GM18951 (cell line): Measurements from ENCODE around the gene VPS13D.

ENCODE experiments used
- POLR2A ChIP-seq: IDR thresholded peaks from 4 replicates; pipeline ENCODE4 v1.6.1; 2011; ENCODE audit warnings: mild to moderate bottlenecking; ENCODE audit not compliant: insufficient read length, insufficient read depth; ENCODE audit errors: extremely low read depth
- in situ Hi-C: fragments of 300-500 bp; cut with MboI; formaldehyde crosslinking; loops from one replicate; pipeline ENCODE4 v1.12.0; 2022; ENCODE audit warnings: low sequenced_read_pairs, mixed read lengths, inconsistent platforms; ENCODE audit not compliant: unreplicated experiment

Gene VPS13D

GRCh38 chr1:12430525-12430924 is 200.7 kb downstream of the VPS13D start:
- in situ Hi-C loops: no loop called here
- TF ChIP-seq POLR2A: no peak

GRCh38 chr1:12432897-12433296 is 203.1 kb downstream of the VPS13D start:
- no peak for TF ChIP-seq POLR2A
- in situ Hi-C loops: no loop called here

- no peak for TF ChIP-seq POLR2A
- in situ Hi-C loops: no loop called here
These were observed 203.7 kb downstream of the VPS13D start for GRCh38 chr1:12433323-12434053.

GRCh38 chr1:12434174-12434573 is 204.3 kb downstream of the VPS13D start:
- no peak for TF ChIP-seq POLR2A
- in situ Hi-C loops: no loop called here

GRCh38 chr1:12434686-12435085 is 204.9 kb downstream of the VPS13D start:
- in situ Hi-C loops: no loop called here

DNA sequence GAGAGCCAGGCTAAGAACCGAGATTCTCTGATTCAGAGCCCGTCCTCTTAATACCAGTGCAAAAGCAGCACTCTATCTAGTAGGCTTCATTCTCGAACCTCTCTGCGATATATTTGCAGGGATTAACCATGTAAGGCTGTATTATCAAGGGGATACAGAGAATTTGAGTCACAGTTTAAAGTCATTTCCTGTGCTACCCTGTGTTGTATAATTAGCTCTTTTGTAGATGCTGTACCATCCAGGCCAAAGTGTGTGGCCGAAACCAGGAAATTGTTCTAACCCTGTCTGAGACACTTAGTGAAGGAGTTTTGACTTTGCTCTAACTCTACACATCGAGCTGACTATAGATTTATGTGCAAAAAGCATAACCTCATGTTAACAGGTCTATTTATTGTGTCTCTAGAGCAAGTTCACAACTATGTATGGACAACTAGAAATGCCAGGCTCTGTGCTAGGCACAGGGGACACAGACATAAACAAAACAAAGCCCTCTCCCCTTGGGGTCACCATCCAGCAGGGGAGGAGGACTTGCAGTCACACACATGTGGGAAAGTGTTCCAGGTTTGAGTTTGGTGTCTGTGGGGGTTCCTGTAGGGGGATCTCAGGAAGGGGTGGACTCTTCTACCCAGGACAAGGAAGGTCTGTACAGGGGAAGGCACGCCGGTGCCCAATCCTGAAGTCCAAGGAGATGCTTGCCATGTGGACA is 206.0 kb downstream of the VPS13D start:
- in situ Hi-C loops: no loop called here
- no peak for TF ChIP-seq POLR2A

More at GRCh38 chr1:12434686-12435085, 204.9 kb downstream of the VPS13D start:
- no peak for TF ChIP-seq POLR2A

DNA sequence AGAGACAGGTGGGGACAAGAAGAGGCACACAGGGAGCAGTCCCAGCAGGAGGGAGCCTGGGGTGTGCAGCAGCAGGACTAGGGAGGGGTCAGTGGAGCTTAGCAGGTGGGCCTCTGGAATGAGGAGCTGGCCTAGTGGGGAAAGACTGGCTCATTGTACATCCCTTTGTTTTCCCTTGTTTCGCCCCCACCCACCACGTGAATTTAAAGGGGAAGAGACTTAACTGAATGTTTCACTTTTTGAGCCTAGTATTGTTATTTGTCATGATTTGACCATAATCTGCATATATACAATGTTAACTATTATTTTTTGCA is 206.5 kb downstream of the VPS13D start:
- TF ChIP-seq POLR2A: no peak
- in situ Hi-C loops: no loop called here

DNA sequence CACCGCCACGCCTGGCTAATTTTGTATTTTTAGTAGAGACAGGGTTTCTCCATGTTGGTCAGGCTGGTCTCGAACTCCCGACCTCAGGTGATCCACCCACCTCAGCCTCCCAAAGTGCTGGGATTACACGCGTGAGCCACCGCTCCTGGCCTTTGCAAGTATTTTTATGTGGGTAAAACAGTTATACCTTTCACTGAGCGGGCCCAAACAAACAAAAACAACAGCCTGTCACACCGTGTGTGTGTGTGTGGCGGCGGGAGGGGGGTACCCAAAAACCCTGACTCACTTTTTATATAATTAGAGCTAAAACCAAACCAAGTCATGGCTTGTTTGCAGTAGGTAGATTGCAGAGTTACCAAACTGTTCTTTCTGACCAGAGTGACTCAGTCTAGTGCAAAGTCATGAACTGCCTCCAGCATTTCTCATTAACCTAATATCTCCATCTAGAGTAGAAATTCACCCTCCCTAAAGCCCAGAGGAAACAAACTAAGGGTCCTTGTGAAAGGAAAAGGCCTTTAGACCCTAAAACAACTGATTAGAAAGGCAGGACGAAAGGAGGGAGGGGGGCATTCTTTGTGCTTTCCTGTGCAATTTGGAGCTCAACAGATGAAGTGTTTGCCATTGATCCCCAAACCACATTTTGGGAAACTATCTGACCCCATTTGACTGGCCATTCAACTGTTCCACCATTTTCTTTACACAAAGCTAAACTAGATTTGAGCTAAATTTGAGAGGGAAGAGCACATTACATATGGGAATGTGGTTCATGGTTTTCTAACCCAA is 207.2 kb downstream of the VPS13D start:
- TF ChIP-seq POLR2A: no peak
- in situ Hi-C loops: no loop called here

DNA sequence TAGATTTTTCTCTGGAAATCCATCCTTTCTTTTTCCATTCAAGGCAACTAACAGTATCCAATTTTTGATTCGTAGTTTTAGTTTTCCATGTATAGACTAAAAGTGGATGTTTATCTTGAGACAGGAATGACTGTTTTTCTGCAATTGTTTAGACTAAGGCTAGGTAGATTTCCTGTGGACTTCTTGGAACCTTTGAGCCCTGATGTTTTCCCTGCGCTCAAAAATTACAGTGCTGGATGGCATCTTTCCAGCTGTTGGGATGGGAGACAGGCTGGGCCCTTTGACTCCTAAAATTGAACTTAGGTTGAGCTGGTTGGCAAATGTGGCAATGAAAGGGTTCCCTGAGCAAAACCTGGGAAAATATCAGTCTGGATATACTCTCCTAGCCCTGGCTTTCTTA is 207.8 kb downstream of the VPS13D start:
- no peak for TF ChIP-seq POLR2A
- in situ Hi-C loops: no loop called here

GRCh38 chr1:12438349-12438924 is 208.6 kb downstream of the VPS13D start:
- no peak for TF ChIP-seq POLR2A
- in situ Hi-C loops: no loop called here

- in situ Hi-C loops: no loop called here
- no peak for TF ChIP-seq POLR2A
These were observed 209.2 kb downstream of the VPS13D start for GRCh38 chr1:12439073-12439472.

DNA sequence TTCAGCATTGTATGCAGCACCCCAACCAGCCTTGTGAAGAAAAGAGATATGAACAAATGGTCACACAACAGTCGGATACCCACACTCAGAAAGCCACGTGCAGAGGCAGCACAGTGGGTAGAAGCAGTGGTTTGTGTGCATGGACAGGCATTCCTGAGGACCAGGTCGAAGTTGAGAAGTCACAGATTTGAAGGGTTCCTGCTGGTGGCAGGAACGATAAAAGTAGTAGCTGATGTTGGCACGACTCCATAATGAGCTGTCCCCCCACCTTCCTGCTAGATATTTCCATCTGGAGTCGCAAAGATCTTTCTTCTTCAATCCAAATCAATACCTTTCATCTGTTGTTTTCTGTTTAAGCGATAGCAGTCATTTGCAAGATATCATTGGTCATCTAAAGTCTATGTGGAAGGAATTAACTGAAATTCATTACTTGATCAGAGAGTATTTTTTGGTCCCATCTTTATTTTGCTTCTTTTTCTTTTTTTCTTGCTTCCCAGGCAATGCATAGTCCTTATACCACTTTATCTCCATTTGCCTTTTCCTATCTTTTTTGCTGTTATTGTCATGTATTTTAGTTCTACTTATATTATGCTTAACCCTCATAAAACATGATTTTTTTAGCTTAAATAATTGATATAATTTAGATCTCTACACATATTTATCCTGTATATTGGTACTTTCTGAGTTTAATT is 211.7 kb downstream of the VPS13D start:
- in situ Hi-C loops: no loop called here
- TF ChIP-seq POLR2A: no peak

DNA sequence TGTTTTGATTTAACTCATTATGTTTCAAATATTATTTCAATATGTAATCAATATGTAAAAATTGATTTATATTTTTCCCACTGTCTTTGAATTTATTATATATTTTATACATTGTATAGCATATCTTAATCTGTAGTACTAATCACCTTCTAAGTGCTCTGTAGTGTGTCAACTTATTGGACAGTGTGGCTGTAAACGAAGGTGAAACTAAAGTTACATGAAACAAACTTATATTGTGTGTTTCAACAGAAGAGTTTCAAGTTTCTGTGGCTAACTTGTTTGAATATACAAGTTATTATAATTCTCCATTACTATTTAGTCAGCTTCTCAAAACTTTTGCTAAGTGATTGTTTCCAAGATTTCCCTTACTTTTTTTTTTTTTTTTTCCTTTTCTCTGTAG is 212.4 kb downstream of the VPS13D start:
- no peak for TF ChIP-seq POLR2A
- in situ Hi-C loops: no loop called here
